Heart left ventricle (tissue), 13 donors: ENCODE results near the gene CUBN.

Source experiments
- CTCF ChIP-seq, 12 donors: fragments of 200-600 bp; sonication (generic) in 4 of 12; IDR thresholded peaks; one replicate each; pipeline versions ENCODE4 v1.5.0 to v1.8.0; 2018 to 2022; ENCODE audit warnings: antibody characterized with exemption in 12 of 12, mild to moderate bottlenecking in 5 of 12
- POLR2A ChIP-seq, 2 donors: fragments of 450-650 bp; IDR thresholded peaks; one replicate each; pipeline ENCODE4 v1.6.1; 2017; ENCODE audit warnings: antibody characterized with exemption in 2 of 2, mild to moderate bottlenecking in 2 of 2, moderate library complexity in 2 of 2
- donor health status: ischemic (EF 13 %, LVEDD 7.1; RV severe dilation, severe dysfunction).
- donor health status: DM: no; HTN: yes; CAD: no.
- donor health status: DM: no; HTN: no; CAD: no.
- donor health status: ischemic (EF 25% LVEDD 6.9; RV normal size, moderate dysfunction).
- donor health status: ischemic (EF 25% LVEDD 5.7; RV mildly dilated, moderate dysfunction).
- donor health status: ischemic (EF 35%, LVEDD 5.7; RV mildly dilated, moderate dysfunction).
- donor health status: nonischemic (EF 11% LVEDD 7.7; RV severe dilation, severe dysfunction).
- donor health status: DM: yes; HTN: yes; CAD: no.
- donor health status: PGD.
- donor health status: ischemic (EF 29% LVEDD 5.4; RV normal size, mild dysfunction).
- donor health status: nonischemic (EF 23%, LVEDD 6.1; RV moderate dilation, normal function).

- TF ChIP-seq CTCF (IDR thresholded peaks at IDR 0.05) (no peak), POLR2A (IDR thresholded peaks at IDR 0.05) (no peak)
These were observed 8.9 kb upstream of the CUBN start for GRCh38 chr10:17138460-17139042.
